Ascending aorta (tissue), 2 donors: ENCODE results near the gene SGCD. TPM values are rescaled to one million over a fixed set of nuclear protein-coding genes. Genes with fewer than 3 reads are reported as not detected.
"Not testable (repeated sequence)": the region's sequence is repeated elsewhere in the genome, so short reads cannot be mapped to it uniquely, and the experiment has no call there.

Experiments used
- DNase-seq, 2 donors: peaks; one replicate each; pipeline ENCODE4 v3.0.0-alpha.2; 2019; ENCODE audit warnings: low spot score in 2 of 2
- H3K27ac ChIP-seq, 2 donors: fragments of 200-600 bp; sonication (generic); one replicate each; pipeline ENCODE4 v1.5.1; 2016 to 2017; ENCODE audit warnings: mild to moderate bottlenecking in 1 of 2
- H3K27me3 ChIP-seq: fragments of 200-600 bp; sonication (generic); one replicate; pipeline ENCODE4 v1.5.1; 2017
- H3K36me3 ChIP-seq, 2 donors: fragments of 200-600 bp; sonication (generic); one replicate each; pipeline ENCODE4 v1.5.1; 2016
- H3K4me1 ChIP-seq, 2 donors: fragments of 200-600 bp; sonication (generic); one replicate each; pipeline ENCODE4 v1.5.1; 2016 to 2017; ENCODE audit warnings: mild to moderate bottlenecking in 1 of 2
- H3K4me3 ChIP-seq, 2 donors: fragments of 200-600 bp; sonication (generic); one replicate each; pipeline ENCODE4 v1.5.1; 2016 to 2017; ENCODE audit warnings: mild to moderate bottlenecking in 1 of 2
- H3K9me3 ChIP-seq, 2 donors: fragments of 200-600 bp; sonication (generic); one replicate each; pipeline ENCODE4 v1.5.1; 2016
- CTCF ChIP-seq, 3 experiments: fragments of 200-600 bp in 2 of 3; fragments of 450-650 bp in 1 of 3; sonication (generic) in 2 of 3; IDR thresholded peaks; one replicate each; pipeline ENCODE4 v1.5.1; 2016 to 2019; ENCODE audit warnings: antibody characterized with exemption in 3 of 3, mild to moderate bottlenecking in 1 of 3, moderate library complexity in 1 of 3
- intact Hi-C: fragments of 100-400 bp; cut with DNase I; formaldehyde crosslinking; loops from one replicate; pipeline ENCODE4 v1.15.1; 2023
- total RNA-seq: library from RNA; depleted of rRNA; stranded (reverse); fragments of >200 nt; gene quantifications from one replicate; pipeline ENCODE4 v1.1.0, GENCODE V29; 2016

Gene SGCD
- total RNA-seq, 1 donor from 2014 or later, result 4.0 TPM

GRCh38 chr5:156593546-156593945 lies 266.6 kb downstream of the SGCD start:
- Histone ChIP-seq H3K27me3 (no peaks in the 10 kb centered on the region), H3K27ac (no peak overlapping the region), H3K4me1 (no peaks in the 10 kb centered on the region), H3K36me3 (no peaks in the 10 kb centered on the region), H3K4me3 (no peak overlapping the region), H3K9me3 (no peaks in the 10 kb centered on the region)
- DNase-seq, result no peak
- TF ChIP-seq CTCF (IDR thresholded peaks at IDR 0.05), result no peak
- intact Hi-C loops, result no loop called here

- Histone ChIP-seq H3K4me3 (no peak overlapping the region), H3K36me3 (no peaks in the 10 kb centered on the region), H3K9me3 (no peaks in the 10 kb centered on the region), H3K27ac (no peak overlapping the region), H3K27me3 (no peaks in the 10 kb centered on the region), H3K4me1 (no peaks in the 10 kb centered on the region)
- no peak for DNase-seq
- intact Hi-C loops, result no loop called here
- TF ChIP-seq CTCF (IDR thresholded peaks at IDR 0.05), result no peak
These were observed 267.4 kb downstream of the SGCD start for GRCh38 chr5:156594406-156594805.

- Histone ChIP-seq H3K4me3 (no peak overlapping the region), H3K9me3 (no peaks in the 10 kb centered on the region), H3K27me3 (no peaks in the 10 kb centered on the region), H3K36me3 (no peaks in the 10 kb centered on the region), H3K4me1 (no peaks in the 10 kb centered on the region), H3K27ac (peak overlapping the region in 1 of 2 donors; percentile 38)
- no peak for TF ChIP-seq CTCF (IDR thresholded peaks at IDR 0.05)
- no peak for DNase-seq
- intact Hi-C loops, result no loop called here
These were observed 268.3 kb downstream of the SGCD start for GRCh38 chr5:156595132-156595787.

- Histone ChIP-seq H3K4me3 (no peak overlapping the region), H3K27me3 (no peaks in the 10 kb centered on the region), H3K4me1 (no peaks in the 10 kb centered on the region), H3K27ac (no peak overlapping the region), H3K36me3 (peaks cover 0 to 6% of the 10 kb centered on the region in 2 donors), H3K9me3 (peaks cover 7 to 15% of the 10 kb centered on the region in 2 donors)
- TF ChIP-seq CTCF (IDR thresholded peaks at IDR 0.05), result no peak
- intact Hi-C loops, result no loop called here
- no peak for DNase-seq
These were observed 270.3 kb downstream of the SGCD start for GRCh38 chr5:156597276-156597675.

- H3K4me3 ChIP-seq, result no peak overlapping the region
- peaks cover 0 to 6% of the 10 kb centered on the region in 2 donors for H3K36me3 ChIP-seq
- H3K4me1 ChIP-seq, result no peaks in the 10 kb centered on the region
- no peak overlapping the region for H3K27ac ChIP-seq
- no peak for DNase-seq
- H3K27me3 ChIP-seq, result no peaks in the 10 kb centered on the region
- peaks cover 15 to 32% of the 10 kb centered on the region in 2 donors for H3K9me3 ChIP-seq
- TF ChIP-seq CTCF (IDR thresholded peaks at IDR 0.05), result no peak
- intact Hi-C loops, result no loop called here
These were observed 272.0 kb downstream of the SGCD start for GRCh38 chr5:156598964-156599363.

- intact Hi-C loops, H3K36me3 ChIP-seq: not testable (repeated sequence)
These were observed 283.6 kb downstream of the SGCD start for GRCh38 chr5:156610582-156610981.

More at GRCh38 chr5:156610582-156610981, 283.6 kb downstream of the SGCD start:
- H3K4me1 ChIP-seq, H3K4me3 ChIP-seq, H3K27me3 ChIP-seq, DNase-seq, H3K27ac ChIP-seq: not testable (repeated sequence)
- peaks cover 0 to 22% of the 10 kb centered on the region in 2 donors for H3K9me3 ChIP-seq
